ENCODE measurements around the gene EPHA4.

The EPHA4 gene

DNA sequence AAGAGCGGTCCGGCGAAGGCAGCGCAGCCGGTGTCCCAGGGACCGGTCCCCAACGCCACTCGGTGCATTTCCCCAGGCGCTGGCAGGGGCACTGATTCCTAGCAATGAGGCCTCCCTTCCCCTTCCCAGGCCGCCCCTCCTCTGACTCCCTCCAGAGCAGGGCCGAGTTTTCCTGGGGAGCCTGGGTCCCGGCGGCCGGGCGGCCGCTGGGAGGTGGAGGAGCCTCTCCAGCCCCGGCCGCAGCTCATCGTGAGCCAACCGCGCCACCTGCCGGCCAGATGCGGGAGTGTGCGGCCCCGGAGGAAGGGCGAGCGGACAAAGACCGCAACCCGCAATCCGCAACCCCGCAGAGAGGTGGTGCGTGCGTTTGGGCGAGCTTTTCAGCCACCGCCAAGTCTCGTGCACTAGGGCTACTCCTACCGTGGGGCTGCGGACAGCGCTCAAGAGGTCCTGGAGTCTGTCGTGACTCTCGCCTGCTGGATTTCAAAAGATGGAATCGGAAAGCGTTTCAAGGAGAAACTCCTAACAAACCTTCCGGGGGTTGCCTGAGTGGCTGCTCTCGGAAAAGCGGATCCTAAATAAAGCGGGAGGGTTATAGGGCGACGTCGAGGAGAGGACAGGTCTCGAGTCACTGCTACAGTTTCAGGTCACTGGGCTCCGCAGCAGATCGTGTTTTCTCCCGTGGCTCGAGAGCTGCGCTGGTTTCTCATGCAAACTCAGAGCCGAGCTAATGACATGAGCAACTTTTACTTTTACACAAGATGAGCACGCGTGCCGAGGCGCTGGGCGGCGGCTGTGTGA, 1.5 kb upstream of the EPHA4 start:
- peak; percentile 67 to 79 for DNase-seq (ENCODE audit: low read depth in 2 of 2)
- H3K4me3 ChIP-seq (replicated peaks in 1 of 2; ENCODE audit: low read depth in 2 of 2, low read length in 2 of 2) = peak overlapping the region; percentile 61 to 64
- TF ChIP-seq, protein P1, sequence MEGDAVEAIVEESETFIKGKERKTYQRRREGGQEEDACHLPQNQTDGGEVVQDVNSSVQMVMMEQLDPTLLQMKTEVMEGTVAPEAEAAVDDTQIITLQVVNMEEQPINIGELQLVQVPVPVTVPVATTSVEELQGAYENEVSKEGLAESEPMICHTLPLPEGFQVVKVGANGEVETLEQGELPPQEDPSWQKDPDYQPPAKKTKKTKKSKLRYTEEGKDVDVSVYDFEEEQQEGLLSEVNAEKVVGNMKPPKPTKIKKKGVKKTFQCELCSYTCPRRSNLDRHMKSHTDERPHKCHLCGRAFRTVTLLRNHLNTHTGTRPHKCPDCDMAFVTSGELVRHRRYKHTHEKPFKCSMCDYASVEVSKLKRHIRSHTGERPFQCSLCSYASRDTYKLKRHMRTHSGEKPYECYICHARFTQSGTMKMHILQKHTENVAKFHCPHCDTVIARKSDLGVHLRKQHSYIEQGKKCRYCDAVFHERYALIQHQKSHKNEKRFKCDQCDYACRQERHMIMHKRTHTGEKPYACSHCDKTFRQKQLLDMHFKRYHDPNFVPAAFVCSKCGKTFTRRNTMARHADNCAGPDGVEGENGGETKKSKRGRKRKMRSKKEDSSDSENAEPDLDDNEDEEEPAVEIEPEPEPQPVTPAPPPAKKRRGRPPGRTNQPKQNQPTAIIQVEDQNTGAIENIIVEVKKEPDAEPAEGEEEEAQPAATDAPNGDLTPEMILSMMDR (IDR thresholded peaks at IDR 0.05; ENCODE audit: low read depth, low read length) = peak; percentile 84

DNA sequence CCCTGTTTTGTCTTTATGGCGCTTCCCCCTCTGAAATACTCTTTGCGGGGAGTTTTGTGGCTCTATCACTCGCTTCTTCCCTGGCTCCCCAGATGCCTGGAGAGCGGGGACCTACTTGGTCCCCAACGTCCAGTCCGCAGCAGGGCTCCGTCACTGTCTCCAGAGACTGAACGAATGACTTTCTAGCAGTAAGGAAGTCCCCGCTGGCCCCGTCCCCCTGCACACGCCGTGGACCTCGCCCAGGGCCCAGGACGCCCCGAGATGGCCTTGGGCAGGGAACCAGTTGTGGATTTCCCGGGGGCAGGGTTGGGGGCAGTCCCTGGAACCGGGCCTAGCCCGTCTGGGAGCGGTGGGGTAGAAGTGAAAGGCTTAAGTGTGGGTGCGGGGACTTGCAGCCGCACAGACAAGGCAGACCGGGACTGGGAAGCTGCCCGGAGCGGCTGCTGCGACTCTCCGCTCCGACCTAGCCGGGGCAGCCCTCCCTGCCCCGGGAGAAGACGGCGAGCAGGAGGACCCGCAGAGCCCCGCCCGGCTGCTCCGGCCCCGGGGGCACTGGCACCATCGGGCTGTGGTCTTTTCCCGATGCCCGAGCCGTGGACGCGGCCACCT, 821 bp upstream of the EPHA4 start:
- TF ChIP-seq, protein P1 (IDR thresholded peaks at IDR 0.05; ENCODE audit: low read depth, low read length) = no peak
- DNase-seq (ENCODE audit: low read depth in 2 of 2) = peak; percentile 25 to 50
- peak overlapping the region; percentile 61 to 64 for H3K4me3 ChIP-seq (replicated peaks in 1 of 2; ENCODE audit: low read depth in 2 of 2, low read length in 2 of 2)

DNA sequence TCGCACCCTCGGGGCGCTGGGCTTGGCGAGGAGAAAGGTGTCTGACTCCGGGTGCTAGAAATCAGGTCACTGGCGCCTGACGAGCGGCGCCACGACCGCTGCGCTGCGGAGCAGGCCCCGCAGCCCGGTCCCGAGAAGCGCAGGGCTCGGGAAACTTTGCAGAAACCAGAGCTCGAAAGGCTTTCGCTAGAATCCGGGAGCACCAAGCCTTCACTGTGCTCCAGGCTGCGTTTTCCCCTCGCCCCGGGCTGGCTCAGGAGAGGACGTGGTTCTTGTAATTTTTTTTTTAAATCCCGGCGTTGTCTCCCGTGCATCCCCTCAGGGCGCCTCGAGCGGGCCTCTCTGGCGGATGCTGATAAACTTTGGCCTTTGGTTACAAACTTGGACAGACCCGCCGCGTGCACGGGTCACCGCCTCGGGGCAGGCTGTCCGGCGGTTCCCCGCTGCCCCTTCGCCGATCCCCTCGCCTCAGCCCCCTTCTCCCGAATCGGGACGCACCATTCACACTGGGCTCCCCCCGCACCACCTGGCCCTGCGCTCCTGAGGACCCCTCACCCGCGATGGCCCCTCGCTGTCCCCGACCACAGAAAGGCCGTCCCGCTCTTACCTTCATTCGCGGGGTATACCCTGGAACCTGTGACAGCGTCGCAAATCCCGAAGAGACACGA, 419 bp downstream of the EPHA4 start:
- DNase-seq (ENCODE audit: low read depth in 2 of 2) = peak; percentile 15 to 34
- TF ChIP-seq, protein P1 (IDR thresholded peaks at IDR 0.05; ENCODE audit: low read depth, low read length) = no peak
- peak overlapping the region; percentile 50 to 78 for H3K4me3 ChIP-seq (replicated peaks in 1 of 2; ENCODE audit: low read depth in 2 of 2, low read length in 2 of 2)

DNA sequence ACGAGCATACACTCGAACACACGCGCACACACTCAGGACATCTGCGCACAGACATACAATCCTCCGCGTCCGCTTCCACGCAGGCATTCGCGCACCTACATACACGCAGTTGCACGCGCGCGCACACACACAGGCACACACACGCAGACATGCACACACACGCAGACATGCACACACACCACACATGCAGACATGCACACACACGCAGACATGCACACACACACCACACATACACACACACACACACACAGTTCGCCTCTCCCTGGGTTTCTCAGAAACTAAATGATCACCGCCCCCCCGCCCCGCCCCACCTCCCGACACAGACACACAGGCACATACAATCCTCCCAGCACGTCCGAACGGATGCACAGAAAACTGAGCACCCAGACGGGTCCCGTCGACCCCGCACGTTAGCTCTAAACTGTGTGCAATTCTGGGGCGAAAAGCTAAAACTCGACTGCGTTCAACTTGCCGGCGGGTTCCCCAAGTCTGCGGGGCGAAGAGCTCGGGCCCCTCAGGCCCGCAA, 1.0 kb downstream of the EPHA4 start:
- peak overlapping the region; percentile 50 to 78 for H3K4me3 ChIP-seq (replicated peaks in 1 of 2; ENCODE audit: low read depth in 2 of 2, low read length in 2 of 2)
- no peak for DNase-seq (ENCODE audit: low read depth in 2 of 2)
- TF ChIP-seq, protein P1 (IDR thresholded peaks at IDR 0.05; ENCODE audit: low read depth, low read length) = no peak

DNA sequence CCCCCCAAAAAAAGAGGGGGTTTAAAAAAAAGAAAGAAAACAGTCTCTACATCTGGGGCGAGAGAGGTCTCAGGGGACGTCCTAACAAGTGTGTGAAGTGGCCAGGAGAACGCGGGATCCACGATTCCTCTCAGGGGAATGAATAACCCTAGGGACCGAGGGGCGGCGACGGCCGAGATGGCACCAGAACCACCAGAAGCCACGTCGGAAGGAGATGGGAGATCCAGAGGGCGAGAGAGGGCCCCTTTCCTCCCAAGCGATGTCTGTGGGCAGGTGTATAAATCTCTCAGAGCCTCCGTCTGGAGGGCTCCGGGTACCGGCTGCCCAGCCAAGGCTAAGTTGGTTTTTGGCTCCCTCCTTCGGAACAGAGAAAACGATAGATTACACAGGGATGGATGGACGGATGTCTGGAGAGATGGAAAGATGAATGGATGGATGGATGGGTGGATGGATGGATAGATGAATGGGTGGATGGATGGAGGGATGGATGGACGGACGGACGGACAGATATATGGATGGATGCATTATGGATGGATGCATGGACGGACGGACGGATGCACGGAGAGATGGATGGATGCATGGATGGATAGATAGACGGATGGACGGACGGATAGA, 1.7 kb downstream of the EPHA4 start:
- TF ChIP-seq, protein P1 (IDR thresholded peaks at IDR 0.05; ENCODE audit: low read depth, low read length) = no peak
- H3K4me3 ChIP-seq (replicated peaks in 1 of 2; ENCODE audit: low read depth in 2 of 2, low read length in 2 of 2) = peak overlapping the region in 1 of 2 donors; percentile 78
- DNase-seq (ENCODE audit: low read depth in 2 of 2) = peak; percentile 6 to 21

DNA sequence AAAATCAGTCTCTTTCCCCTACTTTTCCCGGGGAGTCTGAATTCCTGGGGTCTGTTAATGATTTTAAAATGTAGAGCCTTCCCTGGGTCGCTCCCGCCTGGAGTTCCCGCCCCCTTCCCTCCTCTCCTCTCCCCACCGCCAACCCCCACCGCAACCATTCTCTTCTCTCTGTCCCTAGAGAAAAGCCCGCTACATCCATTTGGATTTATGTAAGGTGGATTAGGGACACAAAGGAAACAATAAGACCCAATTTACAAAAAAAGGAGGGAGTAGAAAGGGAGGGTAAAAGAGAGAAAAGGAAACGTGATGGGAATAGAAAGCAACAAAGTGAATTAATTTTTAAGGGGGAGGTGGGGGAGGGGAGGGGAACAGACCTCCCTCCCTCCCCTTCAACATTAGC, 2.2 kb downstream of the EPHA4 start:
- no peak for DNase-seq (ENCODE audit: low read depth in 2 of 2)
- H3K4me3 ChIP-seq (replicated peaks in 1 of 2; ENCODE audit: low read depth in 2 of 2, low read length in 2 of 2) = peak overlapping the region in 1 of 2 donors; percentile 78
- TF ChIP-seq, protein P1 (IDR thresholded peaks at IDR 0.05; ENCODE audit: low read depth, low read length) = no peak

Measured in cardiac fibroblast (primary cell).